Skeletal muscle cell (primary cell): Measurements from ENCODE around the gene LSR.

Source experiments
- DNase-seq: peaks from one replicate; pipeline ENCODE4 v3.0.0-alpha.2; 2010; ENCODE audit warnings: low read depth
- H3K4me3 ChIP-seq: 2 replicates; pipeline ENCODE4 v1.5.1; 2011; ENCODE audit warnings: low read depth, mild to moderate bottlenecking, control low read depth, low read length, moderate library complexity

LSR gene

DNA sequence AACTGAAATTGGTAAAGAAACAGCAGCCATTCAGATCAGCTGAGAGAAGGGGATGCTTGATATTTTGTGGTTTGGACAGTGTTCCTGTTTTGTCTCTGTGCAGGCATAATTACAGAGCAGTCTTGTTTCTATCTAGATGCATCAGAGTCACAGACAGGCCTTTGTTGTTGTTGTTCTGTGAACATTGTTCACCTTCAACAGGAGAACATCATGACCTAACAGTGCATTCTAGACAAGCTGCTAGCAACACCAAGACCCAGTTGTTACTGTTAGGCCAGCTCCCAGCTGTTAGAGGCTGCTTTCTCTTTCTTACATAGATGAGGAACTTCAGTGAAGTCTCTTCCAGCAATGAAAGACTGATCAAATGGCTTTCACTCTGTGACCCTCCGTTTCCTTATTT lies 8.5 kb upstream of the LSR start:
- no peak overlapping the region for H3K4me3 ChIP-seq
- no peak for DNase-seq

GRCh38 chr19:35241417-35241816 lies 7.4 kb upstream of the LSR start:
- no peak for DNase-seq
- H3K4me3 ChIP-seq: no peak overlapping the region

DNA sequence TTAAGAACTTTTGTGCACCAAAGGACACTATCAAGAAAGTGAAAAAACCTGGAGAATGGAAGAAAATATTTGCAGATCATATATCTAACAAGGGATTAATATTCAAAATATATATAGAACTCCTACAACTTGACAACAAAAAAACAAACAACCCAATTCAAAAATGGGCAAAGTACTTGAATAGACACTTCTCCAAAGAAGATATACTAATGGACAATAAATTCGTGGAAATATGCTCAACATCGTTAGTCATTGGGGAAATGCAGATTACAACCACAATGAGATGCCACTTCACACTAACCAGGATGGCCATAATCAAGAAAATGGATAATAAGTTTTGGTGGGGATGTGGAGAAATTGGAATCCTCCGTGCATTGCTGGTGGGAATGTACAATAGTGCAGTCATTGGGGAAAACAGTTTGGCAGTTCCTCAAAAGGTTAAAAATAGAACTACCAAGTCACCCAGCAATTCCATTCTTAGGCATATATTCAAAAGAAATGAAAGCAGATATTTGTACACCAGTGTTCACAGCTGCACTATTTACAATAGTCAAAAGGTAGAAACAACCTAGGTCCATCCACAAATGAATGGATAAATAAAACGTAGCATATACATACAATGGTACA lies 2.2 kb upstream of the LSR start:
- DNase-seq: no peak
- no peak overlapping the region for H3K4me3 ChIP-seq

GRCh38 chr19:35247526-35248309 lies 1.1 kb upstream of the LSR start:
- H3K4me3 ChIP-seq: no peak overlapping the region

DNA sequence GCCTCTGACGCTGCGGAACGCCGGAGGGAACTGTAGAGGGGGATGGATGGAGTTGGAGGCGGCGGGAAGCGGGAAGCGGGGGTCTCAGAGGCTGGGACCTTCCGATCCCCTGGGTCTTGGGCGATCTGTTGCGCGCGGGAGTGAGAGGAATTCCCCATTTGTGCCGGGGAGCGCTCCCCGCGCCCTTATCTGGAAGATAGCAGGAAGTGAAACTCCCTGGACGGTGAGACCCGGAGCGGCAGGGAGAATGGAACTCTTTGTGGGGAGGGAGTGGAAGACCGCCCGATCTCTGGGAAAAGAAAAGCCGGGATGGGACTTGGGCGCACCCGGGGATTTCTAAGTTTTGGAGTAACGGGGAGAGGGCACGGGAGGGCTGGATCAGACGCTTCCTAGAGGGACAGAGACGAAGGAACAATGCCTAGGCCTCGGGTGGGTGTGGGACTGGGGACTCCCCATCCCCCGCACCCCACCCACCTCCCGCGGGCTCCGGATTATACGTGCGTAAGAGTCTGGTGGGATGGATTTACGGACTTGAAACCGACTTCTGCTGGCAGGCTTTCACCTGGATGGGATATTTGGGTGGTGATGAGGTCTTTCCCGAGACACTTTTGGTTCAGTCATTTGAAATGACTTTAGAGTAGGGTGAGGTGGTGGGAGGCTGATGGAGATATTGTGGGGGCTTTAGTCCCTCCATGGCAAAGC lies 495 bp downstream of the LSR start:
- no peak overlapping the region for H3K4me3 ChIP-seq

More at GRCh38 chr19:35247526-35248309, 1.1 kb upstream of the LSR start:
- no peak for DNase-seq

GRCh38 chr19:35249848-35250711 lies 1.3 kb downstream of the LSR start:
- no peak for DNase-seq
- H3K4me3 ChIP-seq: no peak overlapping the region

More for the DNA sequence above, 495 bp downstream of the LSR start:
- no peak for DNase-seq

- no peak for DNase-seq
Observed at GRCh38 chr19:35251456-35251855, 2.7 kb downstream of the LSR start.

DNA sequence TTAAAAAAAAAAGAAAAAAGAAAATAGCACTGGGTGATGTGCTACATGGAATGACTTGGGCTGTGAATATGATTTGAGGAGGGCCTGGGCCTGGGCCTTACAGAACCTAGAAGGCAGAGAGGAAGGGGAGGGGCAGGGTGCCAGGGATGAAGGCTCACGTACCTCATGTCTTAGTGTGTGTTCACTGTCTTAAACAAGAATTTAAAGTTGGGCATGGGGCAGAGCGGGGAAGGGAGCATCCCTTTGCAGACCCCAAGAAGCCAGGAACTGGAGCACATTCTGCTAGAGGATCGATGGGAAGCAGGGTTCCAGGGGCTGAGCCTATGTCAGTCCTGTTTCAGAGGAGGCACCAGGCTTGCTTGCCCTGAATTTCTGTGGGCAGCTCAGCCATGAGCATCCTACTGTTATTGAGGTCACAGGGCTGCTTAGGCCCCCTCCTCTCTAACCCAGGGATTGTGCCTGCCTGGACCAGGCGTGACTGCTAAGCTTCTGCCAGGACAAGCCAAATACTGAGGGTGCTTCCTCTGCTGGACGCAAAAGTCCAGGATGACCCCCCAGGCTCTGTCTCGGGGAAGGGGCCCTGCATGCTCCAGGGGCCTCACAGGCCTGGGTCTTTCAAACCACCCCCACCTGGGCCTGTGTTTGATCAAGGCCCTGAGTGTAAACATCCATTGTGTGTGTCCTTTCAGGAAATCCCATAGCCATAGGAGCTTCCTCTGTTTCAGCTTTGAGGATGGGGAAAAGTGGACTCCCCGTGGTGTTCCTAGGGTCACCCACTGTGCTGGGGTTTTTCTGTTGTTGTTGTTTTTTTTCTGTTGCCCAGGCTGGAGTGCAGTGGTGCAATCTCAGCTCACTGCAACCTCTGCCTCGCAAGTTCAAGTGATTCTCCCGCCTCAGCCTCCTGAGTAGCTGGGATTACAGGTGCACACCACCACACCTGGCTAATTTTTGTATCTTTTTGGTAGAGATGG lies 4.8 kb downstream of the LSR start:
- DNase-seq: no peak

More at GRCh38 chr19:35251456-35251855, 2.7 kb downstream of the LSR start:
- H3K4me3 ChIP-seq: no peak overlapping the region

GRCh38 chr19:35254341-35255297 lies 5.8 kb downstream of the LSR start:
- H3K4me3 ChIP-seq: no peak overlapping the region
- DNase-seq: no peak

More for the DNA sequence above, 4.8 kb downstream of the LSR start:
- H3K4me3 ChIP-seq: no peak overlapping the region

DNA sequence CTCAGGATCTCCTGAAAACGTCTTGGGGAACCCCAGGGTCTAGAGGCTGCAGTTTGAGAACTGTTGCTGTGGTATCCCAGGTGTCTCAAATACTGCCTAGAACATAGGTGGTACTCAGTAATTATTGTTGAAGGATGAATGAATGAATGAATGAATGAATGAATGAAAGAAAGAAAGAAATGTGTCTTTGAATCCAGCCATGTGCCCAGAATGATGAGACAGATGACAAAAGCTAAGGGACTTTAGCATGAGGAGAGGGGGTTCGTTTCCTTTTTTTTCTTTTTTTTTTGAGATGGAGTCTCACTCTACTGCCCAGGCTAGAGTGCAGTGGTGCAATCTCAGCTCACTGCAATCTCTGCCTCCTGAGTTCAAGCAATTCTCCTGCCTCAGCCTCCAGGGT lies 7.8 kb downstream of the LSR start:
- no peak overlapping the region for H3K4me3 ChIP-seq
- DNase-seq: no peak

- DNase-seq: no peak
- no peak overlapping the region for H3K4me3 ChIP-seq
Observed at GRCh38 chr19:35257113-35257461, 8.3 kb downstream of the LSR start.

DNA sequence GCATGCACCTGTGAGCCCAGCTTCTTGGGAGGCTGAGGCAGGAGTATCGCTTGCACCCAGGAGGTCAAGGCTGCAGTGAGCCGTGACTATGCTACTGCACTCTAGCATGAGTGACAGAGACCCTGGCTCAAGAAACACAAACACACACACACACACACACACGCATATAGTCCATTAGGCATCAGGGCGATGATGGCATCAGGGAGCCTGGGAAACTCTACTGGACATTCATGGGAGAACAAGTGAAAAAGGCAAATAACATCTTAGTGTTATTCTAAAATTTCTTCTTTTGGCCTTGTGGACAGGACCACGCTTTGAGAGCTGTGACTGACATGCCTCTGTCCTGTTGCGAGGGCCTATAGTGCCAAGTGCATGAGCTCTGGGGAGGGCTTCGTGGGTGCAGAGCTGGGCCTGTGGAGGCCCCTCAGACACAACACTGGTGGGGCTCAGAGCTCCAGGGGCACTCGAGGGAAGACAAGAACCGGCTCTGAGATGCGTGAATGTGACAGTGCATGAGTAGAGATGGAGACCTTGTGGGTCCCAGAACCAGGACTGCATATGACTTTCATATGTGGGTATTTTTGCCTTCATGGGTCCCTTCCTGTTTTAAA lies 12.0 kb downstream of the LSR start:
- DNase-seq: no peak

DNA sequence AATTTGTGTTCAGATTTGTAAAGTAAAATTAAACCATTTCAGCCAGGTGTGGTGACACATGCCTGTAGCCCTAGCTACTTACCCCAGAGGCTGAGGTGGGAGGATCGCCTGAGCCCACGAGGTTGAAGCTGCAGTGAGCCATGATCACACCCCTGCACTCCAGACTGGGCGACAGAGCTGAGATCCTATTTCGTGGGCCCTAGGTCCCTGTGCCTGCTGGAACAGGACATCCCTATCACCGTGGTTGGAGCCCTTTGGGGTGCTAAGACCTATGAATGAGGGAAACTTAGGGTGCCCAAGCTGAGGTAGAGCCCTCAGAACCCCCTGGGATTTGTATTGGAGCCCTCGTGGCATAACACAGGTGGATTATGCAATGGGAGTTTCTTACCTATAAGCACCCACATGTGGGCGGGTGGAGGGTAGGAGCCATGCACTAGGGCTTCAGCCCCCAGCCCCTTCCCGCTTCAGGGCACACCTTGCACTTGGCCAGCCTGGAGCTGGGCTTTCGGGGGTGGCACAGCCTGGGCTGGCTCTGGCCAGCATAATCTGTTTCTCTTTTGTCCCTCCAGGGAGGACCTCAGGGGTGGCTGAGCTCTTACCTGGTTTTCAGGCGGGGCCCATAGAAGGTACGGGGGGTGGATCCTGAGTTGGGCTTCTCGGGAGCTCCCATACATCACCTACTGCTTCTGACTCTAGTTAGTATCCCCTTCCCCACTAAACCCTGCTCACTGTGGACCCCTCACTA lies 12.7 kb downstream of the LSR start:
- DNase-seq: no peak
- H3K4me3 ChIP-seq: no peak overlapping the region

More for the DNA sequence above, 12.0 kb downstream of the LSR start:
- no peak overlapping the region for H3K4me3 ChIP-seq

- no peak for DNase-seq
- no peak overlapping the region for H3K4me3 ChIP-seq
Observed at GRCh38 chr19:35262101-35262761, 13.4 kb downstream of the LSR start.

DNA sequence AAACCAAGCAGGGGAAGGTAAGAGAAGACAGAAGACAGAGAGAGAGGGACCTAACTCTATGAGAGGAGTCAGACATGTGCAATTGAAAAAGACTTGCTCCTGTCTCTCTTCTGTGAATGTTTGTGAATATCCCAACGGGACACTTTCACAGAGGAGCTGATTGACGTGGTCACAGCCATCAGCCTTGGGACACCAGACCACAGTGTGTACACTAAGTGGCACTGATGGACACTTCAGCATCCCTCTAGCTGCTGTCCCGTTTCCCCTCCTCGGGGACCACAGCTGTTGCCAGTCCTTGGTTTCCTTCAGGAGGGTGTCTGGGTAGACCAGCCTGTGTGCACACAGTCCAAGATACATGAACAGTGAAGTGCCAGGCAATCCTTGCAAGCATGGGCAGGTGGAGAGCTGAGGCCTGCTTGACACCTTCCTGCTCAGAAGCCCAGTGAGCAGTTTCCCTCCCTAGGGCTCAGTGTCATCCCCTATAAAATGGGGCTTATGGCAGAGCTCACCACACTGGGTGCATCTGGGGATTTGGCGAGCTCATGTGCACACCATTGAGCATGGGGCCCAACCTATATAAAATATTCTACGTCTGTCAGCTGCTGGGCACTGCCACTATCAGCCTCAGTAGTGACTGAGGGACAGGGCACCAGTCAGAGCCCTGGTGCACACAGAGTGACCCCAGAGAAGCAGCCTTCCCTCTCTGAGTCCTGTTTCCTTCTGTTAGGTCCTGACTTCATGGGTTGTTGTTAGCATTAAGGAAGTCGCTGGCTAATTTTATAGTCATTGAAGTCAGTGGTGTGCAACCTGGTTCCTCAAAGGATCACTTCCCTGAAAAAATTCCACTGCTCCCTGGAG lies 15.7 kb downstream of the LSR start:
- H3K4me3 ChIP-seq: no peak overlapping the region
- DNase-seq: no peak
